A549 treated with dexamethasone at 1 μM for 4 hours (cell line): ENCODE data around the gene DUOX2. TPM values are rescaled to one million over a fixed set of nuclear protein-coding genes. Genes with fewer than 3 reads are reported as not detected.

Source experiments
- total RNA-seq: library from RNA; stranded (reverse); fragments of 200-300 nt; extraction: Qiagen RNA extraction; gene quantifications from 5 replicates; pipeline ENCODE4 v1.2.3, GENCODE V29; 2022

Gene DUOX2
- 0.03 to 0.05 TPM (median 0.04 TPM) in 4 of 5 replicates, not detected in the other for total RNA-seq

GRCh38 chr15:45114076-45114750, at the start of gene DUOX2, which contains the start of gene DUOXA2:
Gene DUOX2 (minus strand): TSS chr15:45114172. CDS start chr15:45113411, 761 bp downstream.
Gene DUOXA2 (plus strand): TSS chr15:45114326. CDS start chr15:45114606, 280 bp downstream.

GRCh38 chr15:45129651-45130129, 15.7 kb upstream of the DUOX2 start, which contains the start of the genes DUOX1 and DUOXA1:
Gene DUOX1 (plus strand): TSS chr15:45129994. CDS start chr15:45131967, 1,973 bp downstream.
Gene DUOXA1 (minus strand): TSS chr15:45129879. CDS start chr15:45123014, 6,865 bp downstream.

Other genes starting within 250 kb of the DUOX2 start
- not detected in 5 replicates for gene TERB2, start 157.5 kb downstream of the DUOX2 start, total RNA-seq
- 28.4 to 35.3 TPM (median 32.1 TPM) in 5 replicates for gene SORD, start 91.0 kb downstream of the DUOX2 start, total RNA-seq
- gene DUOXA2, start 154 bp upstream of the DUOX2 start, total RNA-seq: not detected in 5 replicates
- 0.03 to 0.27 TPM (median 0.08 TPM) in 5 replicates for gene DUOXA1, start 15.7 kb upstream of the DUOX2 start, total RNA-seq
- 0.02 to 0.04 TPM in 2 of 5 replicates, not detected in the others for gene DUOX1, start 15.8 kb upstream of the DUOX2 start, total RNA-seq
- 0.28 to 0.66 TPM (median 0.56 TPM) in 5 replicates for gene SHF, start 73.8 kb upstream of the DUOX2 start, total RNA-seq
- not detected in 5 replicates for gene SLC28A2, start 138.1 kb upstream of the DUOX2 start, total RNA-seq